Glutamatergic neuron (in vitro differentiated cells): ENCODE data around the gene RIMS3. TPM values are rescaled to one million over a fixed set of nuclear protein-coding genes. Genes with fewer than 3 reads are reported as not detected.

Source experiments
- DNase-seq: peaks from one replicate; pipeline ENCODE4 v3.0.0; 2022
- H3K27ac Mint-ChIP-seq: one replicate; pipeline ENCODE4 v1.8.0; 2020; ENCODE audit warnings: mild to moderate bottlenecking, mixed read lengths, inconsistent platforms; ENCODE audit not compliant: unreplicated experiment
- H3K27me3 Mint-ChIP-seq: one replicate; pipeline ENCODE4 v1.8.0; 2020; ENCODE audit warnings: mild to moderate bottlenecking, moderate library complexity, mixed read lengths, inconsistent platforms; ENCODE audit not compliant: unreplicated experiment
- H3K36me3 Mint-ChIP-seq: one replicate; pipeline ENCODE4 v1.8.0; 2020; ENCODE audit warnings: mild to moderate bottlenecking, mixed read lengths, inconsistent platforms; ENCODE audit not compliant: unreplicated experiment
- H3K4me1 Mint-ChIP-seq: one replicate; pipeline ENCODE4 v1.8.0; 2020; ENCODE audit warnings: mild to moderate bottlenecking, low read depth, mixed read lengths, inconsistent platforms; ENCODE audit not compliant: unreplicated experiment
- H3K4me3 Mint-ChIP-seq: one replicate; pipeline ENCODE4 v1.8.0; 2020; ENCODE audit warnings: mild to moderate bottlenecking, mixed read lengths, inconsistent platforms; ENCODE audit not compliant: unreplicated experiment
- H3K9me3 Mint-ChIP-seq: one replicate; pipeline ENCODE4 v1.8.0; 2020; ENCODE audit warnings: mild to moderate bottlenecking, moderate library complexity, mixed read lengths, inconsistent platforms; ENCODE audit not compliant: unreplicated experiment
- CTCF ChIP-seq: fragments of 200-600 bp; sonication (generic); IDR thresholded peaks from one replicate; pipeline ENCODE4 v1.5.0; 2021; ENCODE audit not compliant: partially characterized antibody, unreplicated experiment
- total RNA-seq: library from RNA; stranded (reverse); fragmentation: NEBNext Ultra II Directional; extraction: Animal tissue kit (Norgen Biotek cat#: 25700); gene quantifications from one replicate; pipeline ENCODE4 v1.2.1, GENCODE V29; 2021; ENCODE audit not compliant: unreplicated experiment

The RIMS3 gene
- total RNA-seq, 1 donor from 2014 or later, result 126 TPM

- Mint-ChIP-seq H3K27me3 (no peaks in the 10 kb centered on the region), H3K27ac (no peak overlapping the region), H3K4me3 (no peak overlapping the region), H3K4me1 (peaks cover 3% of the 10 kb centered on the region), H3K36me3 (no peaks in the 10 kb centered on the region), H3K9me3 (no peaks in the 10 kb centered on the region)
- no peak for DNase-seq
- no peak for TF ChIP-seq CTCF
Observed at GRCh38 chr1:40697436-40697835, 32.0 kb upstream of the RIMS3 start.

GRCh38 chr1:40696294-40696693 lies 30.8 kb upstream of the RIMS3 start:
- TF ChIP-seq CTCF, result no peak
- Mint-ChIP-seq H3K9me3 (peaks cover 2% of the 10 kb centered on the region), H3K36me3 (no peaks in the 10 kb centered on the region), H3K27ac (no peak overlapping the region), H3K4me3 (no peak overlapping the region), H3K4me1 (peaks cover 6% of the 10 kb centered on the region), H3K27me3 (peaks cover 6% of the 10 kb centered on the region)
- DNase-seq, result no peak

GRCh38 chr1:40694353-40694874 lies 28.9 kb upstream of the RIMS3 start:
- Mint-ChIP-seq H3K27me3 (peaks cover 11% of the 10 kb centered on the region), H3K9me3 (peaks cover 5% of the 10 kb centered on the region), H3K36me3 (no peaks in the 10 kb centered on the region), H3K4me3 (peak overlapping the region; percentile 44), H3K27ac (no peak overlapping the region), H3K4me1 (peaks cover 14% of the 10 kb centered on the region)
- TF ChIP-seq CTCF, result no peak
- DNase-seq, result no peak

- Mint-ChIP-seq H3K27me3 (peaks cover 11% of the 10 kb centered on the region), H3K36me3 (no peaks in the 10 kb centered on the region), H3K9me3 (peaks cover 5% of the 10 kb centered on the region), H3K27ac (no peak overlapping the region), H3K4me3 (peak overlapping the region; percentile 95), H3K4me1 (peaks cover 14% of the 10 kb centered on the region)
- no peak for DNase-seq
- TF ChIP-seq CTCF, result no peak
Observed at GRCh38 chr1:40693425-40693824, 27.9 kb upstream of the RIMS3 start.

- peak; percentile 18 for DNase-seq
- Mint-ChIP-seq H3K27me3 (peaks cover 11% of the 10 kb centered on the region), H3K27ac (peak overlapping the region; percentile 80), H3K4me1 (peaks cover 14% of the 10 kb centered on the region), H3K36me3 (no peaks in the 10 kb centered on the region), H3K4me3 (peak overlapping the region; percentile 95), H3K9me3 (peaks cover 5% of the 10 kb centered on the region)
- no peak for TF ChIP-seq CTCF
Observed at GRCh38 chr1:40692429-40692895, 27.0 kb upstream of the RIMS3 start.
